ENCODE measurements around the gene HCFC2. TPM values are rescaled to one million over a fixed set of nuclear protein-coding genes. Genes with fewer than 3 reads are reported as not detected.

HCFC2 gene
- total RNA-seq, 1 donor from 2014 or later, result 23.5 TPM

DNA sequence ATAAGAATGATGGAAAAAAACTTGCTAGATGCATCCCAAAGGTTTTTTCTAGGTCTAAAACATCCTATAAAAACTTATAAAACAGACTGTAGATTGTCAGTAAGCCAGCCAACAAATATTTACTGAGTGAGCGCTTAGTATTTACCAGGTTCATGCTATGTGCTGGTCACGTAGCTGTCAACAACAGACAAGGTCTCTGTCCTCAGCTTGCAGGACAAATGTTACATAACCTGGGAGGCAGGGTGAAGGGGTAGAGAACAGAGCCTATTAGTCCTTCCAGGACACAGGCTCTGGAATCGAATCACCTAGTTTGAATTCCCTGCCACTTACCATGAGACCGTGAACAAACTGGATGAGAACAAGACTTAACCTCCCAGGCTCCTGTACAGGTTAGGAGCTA is 67.3 kb downstream of the HCFC2 start:
- no peak for DNase-seq (ENCODE audit: low spot score)
- H3K27me3 Mint-ChIP-seq (ENCODE audit: low read depth), result no peaks in the 10 kb centered on the region
- H3K4me3 Mint-ChIP-seq (ENCODE audit: unreplicated experiment), result no peak overlapping the region
- H3K9me3 Mint-ChIP-seq (ENCODE audit: low read depth), result no peaks in the 10 kb centered on the region
- H3K36me3 Mint-ChIP-seq (ENCODE audit: low read depth), result peaks cover 15% of the 10 kb centered on the region
- no peak overlapping the region for H3K27ac Mint-ChIP-seq (ENCODE audit: unreplicated experiment)
- TF ChIP-seq, protein P1, sequence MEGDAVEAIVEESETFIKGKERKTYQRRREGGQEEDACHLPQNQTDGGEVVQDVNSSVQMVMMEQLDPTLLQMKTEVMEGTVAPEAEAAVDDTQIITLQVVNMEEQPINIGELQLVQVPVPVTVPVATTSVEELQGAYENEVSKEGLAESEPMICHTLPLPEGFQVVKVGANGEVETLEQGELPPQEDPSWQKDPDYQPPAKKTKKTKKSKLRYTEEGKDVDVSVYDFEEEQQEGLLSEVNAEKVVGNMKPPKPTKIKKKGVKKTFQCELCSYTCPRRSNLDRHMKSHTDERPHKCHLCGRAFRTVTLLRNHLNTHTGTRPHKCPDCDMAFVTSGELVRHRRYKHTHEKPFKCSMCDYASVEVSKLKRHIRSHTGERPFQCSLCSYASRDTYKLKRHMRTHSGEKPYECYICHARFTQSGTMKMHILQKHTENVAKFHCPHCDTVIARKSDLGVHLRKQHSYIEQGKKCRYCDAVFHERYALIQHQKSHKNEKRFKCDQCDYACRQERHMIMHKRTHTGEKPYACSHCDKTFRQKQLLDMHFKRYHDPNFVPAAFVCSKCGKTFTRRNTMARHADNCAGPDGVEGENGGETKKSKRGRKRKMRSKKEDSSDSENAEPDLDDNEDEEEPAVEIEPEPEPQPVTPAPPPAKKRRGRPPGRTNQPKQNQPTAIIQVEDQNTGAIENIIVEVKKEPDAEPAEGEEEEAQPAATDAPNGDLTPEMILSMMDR (IDR thresholded peaks at IDR 0.05), result no peak
- peaks cover 29% of the 10 kb centered on the region for H3K4me1 Mint-ChIP-seq (ENCODE audit: low read depth)

DNA sequence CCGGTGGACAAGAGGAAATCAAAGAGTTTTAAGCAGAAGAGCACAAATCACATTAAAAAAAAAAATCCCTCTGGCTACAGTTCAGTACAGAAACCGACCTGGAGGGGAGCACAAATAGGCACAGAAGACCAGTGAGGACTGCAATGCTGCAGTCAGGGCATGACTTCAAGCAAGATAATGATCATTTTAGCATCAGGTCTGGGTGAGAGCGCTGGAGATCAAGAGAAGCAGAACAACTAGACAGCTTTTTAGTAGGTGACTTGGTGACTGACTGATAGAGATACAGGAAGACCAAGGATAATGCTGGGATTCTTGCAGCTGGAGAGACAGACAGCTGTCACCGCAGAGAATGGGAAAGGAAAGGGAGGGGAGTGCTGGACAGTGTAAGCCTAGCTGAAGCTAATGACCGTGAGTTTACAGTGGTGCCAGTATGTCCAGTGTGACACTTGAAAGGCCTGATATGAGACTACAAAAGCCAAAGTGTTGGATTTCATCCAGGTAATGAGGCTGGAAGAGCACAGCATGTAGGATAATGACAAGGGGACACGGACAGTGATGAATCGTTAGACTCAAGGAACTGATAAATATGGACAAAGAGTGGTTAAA is 68.1 kb downstream of the HCFC2 start:
- peaks cover 15% of the 10 kb centered on the region for H3K36me3 Mint-ChIP-seq (ENCODE audit: low read depth)
- TF ChIP-seq, protein P1 (IDR thresholded peaks at IDR 0.05), result no peak
- no peaks in the 10 kb centered on the region for H3K9me3 Mint-ChIP-seq (ENCODE audit: low read depth)
- no peaks in the 10 kb centered on the region for H3K27me3 Mint-ChIP-seq (ENCODE audit: low read depth)
- H3K27ac Mint-ChIP-seq (ENCODE audit: unreplicated experiment), result no peak overlapping the region
- no peak for DNase-seq (ENCODE audit: low spot score)
- no peak overlapping the region for H3K4me3 Mint-ChIP-seq (ENCODE audit: unreplicated experiment)
- H3K4me1 Mint-ChIP-seq (ENCODE audit: low read depth), result peaks cover 35% of the 10 kb centered on the region

DNA sequence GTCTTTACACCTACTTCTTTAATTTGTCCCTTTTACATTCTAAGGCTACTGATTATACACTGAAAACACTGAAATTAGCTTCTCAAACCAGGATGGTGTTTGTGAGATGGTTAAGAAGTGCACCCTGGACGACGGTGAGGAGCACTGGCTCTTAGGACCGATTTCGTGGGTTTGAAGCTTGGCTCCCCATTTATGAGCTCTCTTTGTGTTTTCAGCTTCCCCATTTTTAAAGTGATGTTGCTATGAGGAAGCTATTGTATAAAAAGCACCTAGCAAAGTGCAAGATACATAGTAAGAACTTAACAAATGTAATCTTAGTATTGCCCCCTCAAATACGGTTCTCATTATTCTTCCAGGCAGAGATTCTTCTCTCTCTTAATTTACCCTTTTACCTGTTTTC is 69.0 kb downstream of the HCFC2 start:
- no peak for DNase-seq (ENCODE audit: low spot score)
- H3K27ac Mint-ChIP-seq (ENCODE audit: unreplicated experiment), result no peak overlapping the region
- peaks cover 35% of the 10 kb centered on the region for H3K4me1 Mint-ChIP-seq (ENCODE audit: low read depth)
- TF ChIP-seq, protein P1 (IDR thresholded peaks at IDR 0.05), result no peak
- H3K4me3 Mint-ChIP-seq (ENCODE audit: unreplicated experiment), result no peak overlapping the region
- H3K9me3 Mint-ChIP-seq (ENCODE audit: low read depth), result no peaks in the 10 kb centered on the region
- H3K27me3 Mint-ChIP-seq (ENCODE audit: low read depth), result no peaks in the 10 kb centered on the region
- peaks cover 11% of the 10 kb centered on the region for H3K36me3 Mint-ChIP-seq (ENCODE audit: low read depth)

DNA sequence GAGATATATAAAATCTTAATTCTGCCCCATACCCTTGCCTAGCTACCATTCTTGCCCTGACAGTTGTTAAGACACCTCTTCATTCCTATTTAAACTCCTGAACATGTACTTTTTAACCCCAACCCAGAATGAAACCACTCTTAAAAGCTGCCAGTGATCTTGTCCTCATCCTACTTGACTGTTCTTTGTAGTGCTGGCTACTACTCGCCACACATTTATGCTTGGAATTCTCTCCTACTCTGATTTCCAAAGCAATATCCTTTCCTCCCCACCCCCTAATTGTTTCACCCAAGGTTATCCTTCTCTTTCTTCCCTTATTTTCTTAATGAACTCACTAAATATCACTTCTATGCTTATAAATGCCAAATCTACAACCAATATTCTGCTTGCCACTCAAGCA is 69.5 kb downstream of the HCFC2 start:
- Mint-ChIP-seq H3K4me1 (ENCODE audit: low read depth) (peaks cover 39% of the 10 kb centered on the region), H3K36me3 (ENCODE audit: low read depth) (peaks cover 11% of the 10 kb centered on the region), H3K27me3 (ENCODE audit: low read depth) (no peaks in the 10 kb centered on the region), H3K9me3 (ENCODE audit: low read depth) (no peaks in the 10 kb centered on the region), H3K27ac (ENCODE audit: unreplicated experiment) (no peak overlapping the region), H3K4me3 (ENCODE audit: unreplicated experiment) (no peak overlapping the region)
- no peak for DNase-seq (ENCODE audit: low spot score)
- TF ChIP-seq, protein P1 (IDR thresholded peaks at IDR 0.05), result no peak

DNA sequence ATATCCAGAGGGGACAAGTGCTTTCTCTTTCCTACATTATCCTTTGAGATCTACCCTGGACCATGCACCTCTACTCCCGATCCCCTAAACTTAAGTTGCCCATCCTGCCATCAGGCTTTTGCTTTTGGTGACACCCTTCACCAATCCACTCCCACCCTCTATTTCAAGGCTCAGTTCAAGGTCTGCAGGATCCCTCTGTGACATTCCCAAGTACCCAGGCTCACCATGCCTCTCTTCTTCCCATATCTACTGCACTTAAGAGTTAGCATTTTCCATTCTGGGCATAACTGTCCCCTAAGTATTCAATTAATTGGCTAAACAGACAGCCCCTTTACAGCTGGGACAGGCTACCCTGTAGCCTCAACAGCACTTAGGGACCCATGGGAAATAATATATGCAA is 70.6 kb downstream of the HCFC2 start:
- peaks cover 41% of the 10 kb centered on the region for H3K4me1 Mint-ChIP-seq (ENCODE audit: low read depth)
- H3K36me3 Mint-ChIP-seq (ENCODE audit: low read depth), result peaks cover 6% of the 10 kb centered on the region
- H3K9me3 Mint-ChIP-seq (ENCODE audit: low read depth), result no peaks in the 10 kb centered on the region
- TF ChIP-seq, protein P1 (IDR thresholded peaks at IDR 0.05), result no peak
- no peak for DNase-seq (ENCODE audit: low spot score)
- H3K27ac Mint-ChIP-seq (ENCODE audit: unreplicated experiment), result no peak overlapping the region
- no peaks in the 10 kb centered on the region for H3K27me3 Mint-ChIP-seq (ENCODE audit: low read depth)
- H3K4me3 Mint-ChIP-seq (ENCODE audit: unreplicated experiment), result no peak overlapping the region

Data from chondrocyte (in vitro differentiated cells).